Measurements from ENCODE around the gene FUT7.

FUT7 gene

GRCh38 chr9:137049544-137050449 lies 17.9 kb upstream of the FUT7 start:
- H3K27me3 ChIP-seq (ENCODE audit: low read depth): peaks cover 18% of the 10 kb centered on the region

GRCh38 chr9:137048655-137049543 lies 17.0 kb upstream of the FUT7 start:
- Histone ChIP-seq H3K9me3 (no peaks in the 10 kb centered on the region), H3K36me3 (replicated peaks) (no peaks in the 10 kb centered on the region), H3K4me1 (no peaks in the 10 kb centered on the region; the same call in 1 of the 2 replicates), H3K4me3 (no peak overlapping the region), H3K27me3 (ENCODE audit: low read depth) (peaks cover 18% of the 10 kb centered on the region)
- in situ Hi-C loops (cut with MboI; ENCODE audit: low sequenced_read_pairs): no loop called here
- DNase-seq (ENCODE audit: low spot score in 2 of 2): peak in 1 of 2 experiments; percentile 42

More at GRCh38 chr9:137049544-137050449, 17.9 kb upstream of the FUT7 start:
- in situ Hi-C loops (cut with MboI; ENCODE audit: low sequenced_read_pairs): no loop called here
- Histone ChIP-seq H3K4me1 (peaks cover 3% of the 10 kb centered on the region; the same call in 1 of the 2 replicates), H3K36me3 (replicated peaks) (no peaks in the 10 kb centered on the region), H3K4me3 (no peak overlapping the region), H3K9me3 (no peaks in the 10 kb centered on the region)
- DNase-seq (ENCODE audit: low spot score in 2 of 2): peak; percentile 22 to 86

GRCh38 chr9:137046088-137046787 lies 14.3 kb upstream of the FUT7 start, which contains the start of gene NPDC1:
NPDC1 (minus strand) TSS chr9:137046177; CDS start chr9:137045989, 188 bp downstream.
- Histone ChIP-seq H3K9me3 (no peaks in the 10 kb centered on the region), H3K27me3 (ENCODE audit: low read depth) (peaks cover 15% of the 10 kb centered on the region), H3K36me3 (replicated peaks) (no peaks in the 10 kb centered on the region), H3K4me1 (no peaks in the 10 kb centered on the region; the same call in 1 of the 2 replicates), H3K4me3 (peak within 1 kb of the TSS; percentile 49)
- DNase-seq (ENCODE audit: low spot score in 2 of 2): peak; percentile 79 to 93
- in situ Hi-C loops (cut with MboI; ENCODE audit: low sequenced_read_pairs): no loop called here

- peak in 1 of 2 experiments; percentile 63 for DNase-seq (ENCODE audit: low spot score in 2 of 2)
- H3K9me3 ChIP-seq: no peaks in the 10 kb centered on the region
- H3K27me3 ChIP-seq (ENCODE audit: low read depth): peaks cover 13% of the 10 kb centered on the region
- H3K36me3 ChIP-seq (replicated peaks): no peaks in the 10 kb centered on the region
- in situ Hi-C loops (cut with MboI; ENCODE audit: low sequenced_read_pairs): no loop called here
- H3K4me3 ChIP-seq: peak overlapping the region; percentile 49
- H3K4me1 ChIP-seq: no peaks in the 10 kb centered on the region; the same call in 1 of the 2 replicates
Observed at GRCh38 chr9:137045294-137046087, 13.6 kb upstream of the FUT7 start.

GRCh38 chr9:137044502-137045177 lies 12.8 kb upstream of the FUT7 start:
- Histone ChIP-seq H3K36me3 (replicated peaks) (peaks cover 3% of the 10 kb centered on the region; the same call in 1 of the 2 replicates), H3K27me3 (ENCODE audit: low read depth) (peaks cover 8% of the 10 kb centered on the region), H3K4me1 (no peaks in the 10 kb centered on the region; the same call in 1 of the 2 replicates), H3K4me3 (peak overlapping the region; percentile 49), H3K9me3 (no peaks in the 10 kb centered on the region)
- in situ Hi-C loops (cut with MboI; ENCODE audit: low sequenced_read_pairs): no loop called here
- no peak for DNase-seq (ENCODE audit: low spot score in 2 of 2)

GRCh38 chr9:137044037-137044436 lies 12.1 kb upstream of the FUT7 start:
- H3K4me3 ChIP-seq: no peak overlapping the region
- H3K36me3 ChIP-seq (replicated peaks): peaks cover 7% of the 10 kb centered on the region; the same call in 1 of the 2 replicates
- H3K9me3 ChIP-seq: no peaks in the 10 kb centered on the region
- no peaks in the 10 kb centered on the region; the same call in 1 of the 2 replicates for H3K4me1 ChIP-seq
- in situ Hi-C loops (cut with MboI; ENCODE audit: low sequenced_read_pairs): no loop called here
- H3K27me3 ChIP-seq (ENCODE audit: low read depth): peaks cover 2% of the 10 kb centered on the region
- DNase-seq (ENCODE audit: low spot score in 2 of 2): no peak

- DNase-seq (ENCODE audit: low spot score in 2 of 2): no peak
- in situ Hi-C loops (cut with MboI; ENCODE audit: low sequenced_read_pairs): no loop called here
- Histone ChIP-seq H3K4me3 (no peak overlapping the region), H3K36me3 (replicated peaks) (peaks cover 12% of the 10 kb centered on the region; the same call in 1 of the 2 replicates), H3K27me3 (ENCODE audit: low read depth) (no peaks in the 10 kb centered on the region), H3K4me1 (no peaks in the 10 kb centered on the region; the same call in 1 of the 2 replicates), H3K9me3 (no peaks in the 10 kb centered on the region)
Observed at GRCh38 chr9:137042751-137043727, 11.2 kb upstream of the FUT7 start.

- in situ Hi-C loops (cut with MboI; ENCODE audit: low sequenced_read_pairs): no loop called here
- no peaks in the 10 kb centered on the region for H3K9me3 ChIP-seq
- H3K27me3 ChIP-seq (ENCODE audit: low read depth): no peaks in the 10 kb centered on the region
- H3K4me3 ChIP-seq: no peak overlapping the region
- DNase-seq (ENCODE audit: low spot score in 2 of 2): no peak
- H3K4me1 ChIP-seq: no peaks in the 10 kb centered on the region; the same call in 1 of the 2 replicates
- H3K36me3 ChIP-seq (replicated peaks): peaks cover 12% of the 10 kb centered on the region; the same call in 1 of the 2 replicates
Observed at GRCh38 chr9:137041124-137041523, 9.2 kb upstream of the FUT7 start.

- Histone ChIP-seq H3K4me1 (no peaks in the 10 kb centered on the region; the same call in 1 of the 2 replicates), H3K36me3 (replicated peaks) (peaks cover 12% of the 10 kb centered on the region; the same call in 1 of the 2 replicates), H3K9me3 (no peaks in the 10 kb centered on the region), H3K4me3 (no peak overlapping the region), H3K27me3 (ENCODE audit: low read depth) (no peaks in the 10 kb centered on the region)
- in situ Hi-C loops (cut with MboI; ENCODE audit: low sequenced_read_pairs): no loop called here
- no peak for DNase-seq (ENCODE audit: low spot score in 2 of 2)
Observed at GRCh38 chr9:137040568-137040967, 8.7 kb upstream of the FUT7 start.

GRCh38 chr9:137039611-137040366 lies 7.9 kb upstream of the FUT7 start:
- no peaks in the 10 kb centered on the region for H3K9me3 ChIP-seq
- no peak for DNase-seq (ENCODE audit: low spot score in 2 of 2)
- H3K36me3 ChIP-seq (replicated peaks): peaks cover 12% of the 10 kb centered on the region; the same call in 1 of the 2 replicates
- H3K4me1 ChIP-seq: no peaks in the 10 kb centered on the region; the same call in 1 of the 2 replicates
- no peak overlapping the region for H3K4me3 ChIP-seq
- H3K27me3 ChIP-seq (ENCODE audit: low read depth): peaks cover 3% of the 10 kb centered on the region; the same call in 1 of the 2 replicates
- in situ Hi-C loops (cut with MboI; ENCODE audit: low sequenced_read_pairs): loop anchor here (10.0 kb wide), 1 partner anchor 255 kb away; no protein-coding TSS in a partner anchor
